Activated T-helper 1 cell treated with Interleukin-2 at 50 U/mL for 16 hours (primary cell): ENCODE results near the gene SCRN1.
"Not testable (repeated sequence)": the region's sequence is repeated elsewhere in the genome, so short reads cannot be mapped to it uniquely, and the experiment has no call there.

Source experiments
- DNase-seq: peaks from one replicate; pipeline ENCODE4 v3.0.0-alpha.2; 2020; ENCODE audit warnings: low read depth

SCRN1 gene

DNA sequence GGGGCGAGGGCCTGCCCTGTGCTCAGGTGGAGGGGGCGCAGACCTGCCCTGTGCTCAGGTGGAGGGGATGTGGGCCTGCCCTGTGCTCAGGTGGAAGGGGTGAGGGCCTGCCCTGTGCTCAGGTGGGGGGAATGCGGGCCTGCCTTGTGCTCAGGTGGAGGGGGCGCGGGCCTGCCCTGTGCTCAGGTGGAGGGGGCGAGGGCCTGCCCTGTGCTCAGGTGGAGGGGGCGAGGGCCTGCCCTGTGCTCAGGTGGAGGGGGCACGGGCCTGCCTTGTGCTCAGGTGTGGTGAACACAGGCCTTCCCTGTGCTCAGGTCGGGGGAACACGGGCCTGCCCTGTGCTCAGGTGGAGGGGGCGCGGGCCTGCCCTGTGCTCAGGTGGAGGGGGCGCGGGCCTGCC is 98.8 kb downstream of the SCRN1 start:
- DNase-seq, result not testable (repeated sequence)

DNA sequence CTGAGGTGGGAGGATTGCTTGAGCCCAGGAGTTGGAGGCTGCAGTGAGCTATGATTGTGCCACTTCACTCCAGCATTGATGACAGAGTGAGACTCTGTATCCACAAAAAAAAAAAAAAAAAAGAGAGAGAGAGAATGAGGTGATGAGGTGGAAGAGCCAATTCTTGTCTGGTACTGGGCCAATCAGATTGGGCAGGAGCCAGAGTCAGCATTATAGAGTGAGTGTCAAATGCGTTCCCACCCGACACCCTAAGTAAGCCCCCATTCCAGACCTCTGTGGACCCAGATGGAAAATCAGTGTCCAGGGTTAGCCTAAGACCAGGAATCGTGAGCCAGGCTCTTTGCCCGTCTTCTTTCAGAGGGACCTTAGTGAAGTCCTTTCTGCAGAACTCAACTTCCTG is 99.3 kb downstream of the SCRN1 start:
- DNase-seq, result no peak

DNA sequence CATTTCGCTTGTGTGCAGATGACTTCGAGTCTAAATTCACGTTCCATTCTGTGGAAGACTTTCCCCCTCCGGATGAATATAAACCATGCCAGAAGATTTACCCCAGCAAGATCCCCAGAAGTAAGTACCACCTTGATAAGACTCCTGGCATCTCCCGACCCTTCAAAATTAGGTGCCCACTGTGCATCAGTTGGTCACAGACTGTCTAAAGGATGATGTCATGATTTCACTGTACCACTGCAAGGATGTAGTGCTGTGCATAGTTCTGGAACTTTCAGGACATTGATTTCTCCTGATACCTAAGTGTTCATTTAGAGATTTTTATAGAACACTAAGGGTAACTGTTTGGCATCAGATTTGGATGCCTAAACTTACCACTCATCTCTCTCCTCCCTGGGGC is 100.3 kb downstream of the SCRN1 start:
- no peak for DNase-seq

DNA sequence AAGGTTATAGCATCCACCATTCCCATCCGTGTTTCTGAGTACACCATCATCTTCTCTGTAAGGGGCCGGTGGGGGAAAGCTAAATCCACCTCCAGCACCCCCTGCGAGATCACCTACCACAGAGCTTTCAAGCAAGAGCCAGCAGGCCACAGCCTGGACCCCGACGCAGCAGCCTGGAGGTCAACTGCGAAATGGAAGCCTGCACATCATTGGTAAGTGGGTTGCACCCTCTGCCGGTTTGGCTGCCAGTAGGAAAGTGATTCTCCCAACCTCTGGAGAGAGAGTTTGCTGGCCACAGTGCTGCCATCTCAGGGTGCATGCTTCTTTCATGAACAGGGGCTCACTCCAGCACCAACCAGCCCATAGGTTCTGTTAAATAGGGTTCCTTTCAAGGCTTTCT is 101.6 kb downstream of the SCRN1 start:
- no peak for DNase-seq

DNA sequence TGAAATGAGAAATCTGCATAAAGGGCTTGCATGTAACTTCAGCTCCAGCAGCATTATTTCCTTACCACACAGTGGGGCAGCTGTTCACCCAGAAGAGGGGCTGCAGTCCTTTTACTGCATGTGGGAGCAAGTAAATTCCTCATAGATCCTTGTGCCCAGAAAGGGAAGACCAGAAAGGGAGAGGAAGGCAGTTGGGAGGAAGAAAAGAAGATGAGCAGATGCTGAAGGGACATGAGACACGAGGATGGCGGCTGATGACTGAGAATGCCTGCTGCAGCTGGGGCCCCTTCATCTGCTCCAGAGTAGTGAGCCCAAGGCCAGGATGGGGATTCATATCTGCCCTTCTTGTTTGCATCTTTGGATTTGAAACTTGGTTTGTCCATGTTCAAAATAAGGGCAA is 102.8 kb downstream of the SCRN1 start:
- DNase-seq, result no peak

DNA sequence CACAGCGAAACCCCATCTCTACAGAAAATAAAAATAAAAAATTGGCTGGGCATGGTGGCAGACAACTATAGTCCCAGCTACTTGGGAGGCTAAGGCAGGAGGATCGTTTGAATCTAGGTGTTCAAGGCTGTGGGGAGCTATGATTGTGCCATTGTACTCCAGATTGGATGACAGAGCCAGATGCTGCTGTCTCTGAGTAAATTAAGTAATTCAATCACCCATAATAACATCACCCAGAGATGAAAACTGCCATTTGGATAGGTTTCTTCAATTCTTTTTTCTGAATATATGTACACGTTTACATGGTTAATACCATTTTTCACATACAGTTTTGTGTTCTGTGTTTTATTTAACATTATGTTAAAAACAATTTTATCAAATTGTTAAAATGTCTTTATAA is 104.0 kb downstream of the SCRN1 start:
- DNase-seq, result no peak

DNA sequence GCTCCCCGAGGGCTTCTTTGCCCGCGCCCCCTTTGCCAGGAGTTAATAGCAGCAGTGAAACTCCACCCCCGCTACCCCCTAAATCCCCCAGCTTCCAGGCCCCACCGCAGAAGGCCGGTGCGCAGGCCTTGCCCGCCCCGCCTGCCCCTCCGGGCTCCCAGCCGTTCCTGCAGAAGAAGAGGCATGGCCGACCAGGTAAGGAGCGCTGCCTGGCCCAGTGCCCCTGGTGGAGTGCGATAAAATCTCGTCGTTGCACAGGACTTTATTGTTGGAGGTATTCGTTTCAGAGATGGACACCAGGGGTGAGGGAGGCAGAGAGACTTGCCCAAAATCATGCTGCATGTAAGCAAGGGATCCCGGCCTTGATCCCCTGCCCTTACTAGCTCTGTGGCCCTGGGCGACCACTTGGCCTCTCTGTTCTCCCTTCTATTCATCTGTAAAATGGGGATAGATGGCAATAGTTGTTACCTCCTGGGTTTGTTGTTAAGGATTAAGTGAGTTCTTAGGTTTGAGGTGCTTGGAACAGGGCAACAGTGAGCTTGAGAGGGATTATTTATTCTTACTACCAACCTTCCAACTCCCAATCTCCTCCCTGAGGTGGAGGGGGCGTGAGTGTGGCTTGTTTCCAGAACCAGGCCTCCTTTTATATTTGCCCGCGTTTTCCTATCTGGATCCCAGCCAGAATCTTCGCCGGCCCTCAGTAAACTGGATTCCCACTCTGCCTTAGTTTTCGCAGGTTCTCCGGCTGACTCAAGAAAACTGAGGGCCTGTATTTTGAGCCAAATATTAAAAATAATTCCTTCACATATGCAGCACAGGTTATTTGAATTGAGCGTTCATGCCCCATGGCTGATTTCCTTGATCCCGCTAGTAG is 105.0 kb downstream of the SCRN1 start:
- no peak for DNase-seq

DNA sequence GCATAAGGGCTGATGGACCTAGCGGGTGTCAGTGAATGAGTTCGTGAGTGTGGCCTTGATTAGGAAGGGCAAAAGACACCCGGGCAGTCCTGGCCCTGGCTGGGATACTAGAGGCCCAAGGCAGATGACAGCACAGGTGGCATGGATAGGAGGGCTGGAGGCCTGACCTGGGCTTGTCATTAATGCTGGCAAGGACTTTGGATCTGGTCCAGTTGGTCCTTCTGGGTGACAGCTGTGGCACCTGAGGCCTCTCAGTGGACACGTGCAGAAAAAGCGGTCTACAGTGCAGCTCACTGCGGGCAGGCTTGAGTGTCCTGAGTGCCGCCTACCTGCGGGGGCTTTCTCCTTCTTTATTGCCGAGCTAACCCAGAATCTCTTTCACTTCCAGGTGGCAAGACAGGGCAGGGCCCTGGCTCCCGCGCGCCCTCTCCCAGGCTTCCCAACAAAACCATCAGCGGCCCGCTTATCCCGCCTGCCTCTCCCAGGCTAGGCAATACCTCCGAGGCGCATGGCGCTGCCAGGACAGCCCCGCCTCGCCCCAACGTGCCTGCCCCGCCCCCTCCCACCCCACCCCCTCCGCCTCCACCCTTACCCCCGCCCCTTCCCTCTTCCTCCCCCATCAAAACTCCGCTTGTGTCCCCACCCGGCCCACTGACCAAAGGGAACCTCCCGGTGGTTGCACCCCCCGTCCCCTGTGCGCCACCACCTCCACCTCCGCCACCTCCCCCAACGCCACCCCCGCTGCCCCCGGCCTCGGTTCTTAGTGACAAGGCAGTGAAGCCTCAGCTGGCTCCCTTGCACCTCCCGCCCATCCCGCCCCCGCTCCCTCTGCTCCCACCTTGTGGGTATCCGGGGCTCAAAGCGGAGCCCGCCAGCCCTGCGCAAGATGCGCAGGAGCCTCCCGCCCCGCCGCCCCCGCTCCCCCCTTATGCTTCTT is 105.9 kb downstream of the SCRN1 start:
- DNase-seq, result no peak

DNA sequence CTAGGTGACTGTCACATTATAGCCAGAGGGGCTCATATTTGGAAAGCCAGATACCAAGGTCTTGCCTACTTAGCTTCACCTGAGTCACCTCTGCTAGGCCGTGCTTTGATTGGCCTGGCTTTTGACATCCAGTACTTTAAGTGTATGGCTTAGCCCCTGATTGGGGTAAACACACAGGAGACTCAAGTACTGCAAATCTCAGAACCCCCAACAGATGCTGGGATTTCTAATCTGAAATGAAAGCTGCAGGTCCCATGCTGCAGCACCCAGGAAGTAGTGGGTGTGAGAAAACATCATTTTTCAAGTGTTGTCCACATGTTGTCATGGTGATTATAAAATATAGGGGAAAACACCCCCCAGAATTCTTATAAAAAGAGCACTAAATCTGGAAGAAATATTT is 107.1 kb downstream of the SCRN1 start:
- DNase-seq, result no peak

DNA sequence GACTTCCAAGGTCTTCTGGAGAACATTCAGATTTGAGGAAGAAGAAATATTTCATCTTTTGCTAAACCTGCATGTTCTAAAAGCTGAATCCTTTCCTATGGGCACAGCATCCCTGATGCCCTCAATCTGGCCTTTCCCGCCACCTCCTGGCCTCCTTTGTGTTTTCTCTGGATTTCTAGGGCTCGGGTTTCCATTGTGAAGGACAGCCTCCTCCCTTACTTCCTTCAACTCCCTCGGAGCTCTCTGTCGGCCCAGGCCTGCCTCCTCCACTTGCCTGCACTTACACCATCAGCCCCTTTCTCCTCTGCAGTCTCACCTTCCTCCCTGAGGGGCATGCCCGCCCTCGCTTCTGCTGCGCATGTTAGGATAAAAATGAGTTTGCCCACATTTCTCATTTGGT is 107.9 kb downstream of the SCRN1 start:
- no peak for DNase-seq

DNA sequence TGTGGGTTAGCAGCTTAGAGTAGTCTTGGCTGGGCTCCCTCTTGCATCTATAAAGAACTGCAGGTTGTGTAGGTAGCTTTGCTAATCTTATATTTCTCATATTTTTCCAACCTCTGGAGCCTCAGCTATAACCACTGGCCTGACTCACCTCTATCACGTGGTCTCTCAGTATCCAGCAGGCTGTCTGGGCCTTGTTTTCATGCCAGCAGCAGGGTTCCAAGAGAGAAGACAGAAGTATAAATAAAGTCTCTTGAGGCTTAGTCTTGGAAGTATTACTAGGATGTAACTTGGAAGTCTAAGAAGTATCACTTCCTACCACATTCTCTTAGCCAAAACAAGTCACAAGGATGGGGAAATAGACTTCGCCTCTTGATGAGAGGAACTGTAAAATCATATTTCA is 110.0 kb downstream of the SCRN1 start:
- no peak for DNase-seq

DNA sequence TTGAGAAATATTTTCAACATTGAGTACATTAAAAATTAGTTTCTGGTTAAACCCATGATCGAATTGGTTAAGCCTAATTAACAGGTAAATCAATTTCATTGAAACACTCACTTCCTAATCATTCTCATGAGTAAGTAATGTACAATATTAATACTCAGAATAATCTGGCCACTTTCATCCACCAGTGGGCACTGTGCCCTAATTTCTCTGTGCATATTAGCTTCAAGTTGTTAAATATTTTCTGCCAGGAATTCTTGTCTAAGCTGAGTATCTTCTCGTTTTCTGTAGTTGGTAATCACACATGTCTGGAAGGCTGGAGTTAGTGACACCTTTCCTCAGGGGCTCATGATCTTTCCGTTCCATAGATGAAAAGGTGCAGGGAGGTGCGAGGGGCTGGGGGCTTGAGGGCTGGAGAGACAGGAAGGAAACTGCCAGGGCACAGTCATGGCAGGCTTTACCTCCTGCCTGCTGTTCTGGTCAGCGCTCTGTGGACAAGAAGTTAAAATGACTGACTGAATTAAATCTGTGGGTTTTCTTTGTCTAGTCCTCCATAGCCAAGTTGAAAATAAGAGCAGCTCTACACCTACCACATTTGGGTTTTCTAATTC is 111.4 kb downstream of the SCRN1 start:
- no peak for DNase-seq

DNA sequence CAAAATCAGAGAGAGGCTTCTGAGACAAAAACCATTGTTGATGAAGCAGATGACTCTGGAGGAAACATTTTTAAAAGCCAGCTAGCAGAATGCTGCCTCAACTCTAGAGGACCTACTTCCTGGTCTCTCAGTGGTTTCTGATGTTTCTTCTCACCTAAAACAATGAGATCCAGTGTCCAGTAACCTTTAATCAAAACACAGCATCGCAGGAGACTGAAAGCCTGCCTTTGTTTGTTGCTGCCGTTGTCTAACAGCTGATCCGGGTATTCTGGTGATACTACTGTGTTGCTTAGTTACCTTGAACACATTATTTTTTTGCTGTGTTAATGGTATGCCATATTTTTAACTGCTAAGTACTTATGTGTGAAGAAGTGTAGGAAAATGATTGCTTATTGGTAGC is 112.4 kb downstream of the SCRN1 start:
- DNase-seq, result no peak

DNA sequence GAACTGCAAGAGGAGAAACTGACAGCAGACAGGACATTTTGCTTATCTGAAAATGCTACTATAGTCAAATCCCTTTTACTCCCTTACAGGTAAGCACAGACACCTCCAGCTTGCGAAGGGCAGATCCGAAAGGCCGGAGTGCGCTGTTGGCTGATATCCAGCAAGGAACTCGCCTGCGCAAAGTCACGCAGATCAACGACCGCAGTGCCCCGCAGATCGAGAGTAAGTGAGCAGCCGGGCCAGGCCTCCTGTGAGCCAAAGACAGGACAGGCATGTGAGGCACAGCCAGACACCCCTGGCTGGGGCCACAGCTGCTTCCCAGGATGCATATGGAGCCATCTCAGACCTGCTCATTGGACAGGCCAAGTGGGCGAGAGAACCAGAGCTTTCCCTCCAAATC is 113.9 kb downstream of the SCRN1 start:
- DNase-seq, result no peak

DNA sequence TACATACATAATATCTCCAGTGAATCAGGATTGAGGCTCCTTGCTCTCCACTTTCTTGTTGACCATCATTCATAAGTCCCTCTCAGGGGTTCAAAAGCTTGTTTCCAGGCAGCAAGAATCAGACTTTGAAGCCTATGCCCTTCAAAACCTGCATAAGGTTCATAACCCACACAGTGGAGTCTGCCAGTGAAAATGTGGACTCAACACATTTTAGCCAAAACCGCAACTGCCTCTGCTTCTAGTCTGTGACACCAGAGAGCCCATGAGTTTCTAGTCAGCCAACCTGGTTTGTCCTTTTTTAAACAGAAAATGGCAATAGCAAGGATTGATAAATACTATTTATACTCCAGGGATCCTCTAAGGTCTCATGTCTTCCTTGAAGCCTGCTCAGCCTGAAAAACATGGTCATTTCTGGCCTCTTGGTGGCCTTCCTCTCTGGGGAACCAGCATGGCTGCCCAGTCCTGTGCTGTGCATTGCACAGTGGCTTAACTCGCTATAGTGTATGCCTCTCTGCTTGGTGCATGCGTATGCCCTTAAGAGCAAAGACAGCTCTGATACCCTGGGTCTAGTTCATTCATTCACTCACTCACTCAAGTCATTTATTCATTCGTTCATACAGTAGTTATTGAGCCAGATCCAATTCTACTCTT is 115.8 kb downstream of the SCRN1 start:
- DNase-seq, result no peak

DNA sequence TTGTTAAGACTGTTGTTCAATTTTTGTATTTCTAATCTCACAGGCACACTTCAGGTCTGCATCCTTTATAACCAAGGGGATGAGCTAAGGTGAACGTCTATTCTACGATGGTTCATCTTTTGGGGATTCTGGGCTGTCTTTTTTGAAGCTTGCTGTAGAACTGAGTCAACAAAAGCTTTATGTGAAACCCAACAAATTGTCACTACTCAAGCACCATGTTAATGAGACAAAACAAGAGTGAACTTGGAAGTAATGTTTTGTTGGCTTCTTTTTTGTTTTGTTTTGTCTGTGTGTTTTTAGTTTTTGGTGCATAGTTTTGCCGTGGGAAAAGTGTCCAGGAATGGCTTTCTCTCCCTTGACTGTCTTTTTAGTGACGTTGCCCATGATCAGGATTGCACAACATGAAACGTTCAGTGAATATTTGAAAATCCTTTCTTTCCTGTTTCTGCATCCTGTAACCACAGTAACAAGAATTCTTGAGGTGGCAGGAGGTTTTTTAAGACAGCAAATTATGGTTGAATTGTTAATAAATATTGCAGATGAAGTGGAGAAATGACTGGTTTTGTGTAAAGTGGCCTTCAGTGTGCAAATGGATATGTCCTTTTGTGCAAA is 117.7 kb downstream of the SCRN1 start:
- DNase-seq, result no peak
